SHP77 (cell line): ENCODE measurements around the gene LPAR3.
"Not testable (repeated sequence)": the region's sequence is repeated elsewhere in the genome, so short reads cannot be mapped to it uniquely, and the experiment has no call there.

Experiments used
- DNase-seq, 2 experiments: peaks; one replicate each; lab custom pipeline; 2025; lab: John Stamatoyannopoulos, UW

The LPAR3 gene

DNA sequence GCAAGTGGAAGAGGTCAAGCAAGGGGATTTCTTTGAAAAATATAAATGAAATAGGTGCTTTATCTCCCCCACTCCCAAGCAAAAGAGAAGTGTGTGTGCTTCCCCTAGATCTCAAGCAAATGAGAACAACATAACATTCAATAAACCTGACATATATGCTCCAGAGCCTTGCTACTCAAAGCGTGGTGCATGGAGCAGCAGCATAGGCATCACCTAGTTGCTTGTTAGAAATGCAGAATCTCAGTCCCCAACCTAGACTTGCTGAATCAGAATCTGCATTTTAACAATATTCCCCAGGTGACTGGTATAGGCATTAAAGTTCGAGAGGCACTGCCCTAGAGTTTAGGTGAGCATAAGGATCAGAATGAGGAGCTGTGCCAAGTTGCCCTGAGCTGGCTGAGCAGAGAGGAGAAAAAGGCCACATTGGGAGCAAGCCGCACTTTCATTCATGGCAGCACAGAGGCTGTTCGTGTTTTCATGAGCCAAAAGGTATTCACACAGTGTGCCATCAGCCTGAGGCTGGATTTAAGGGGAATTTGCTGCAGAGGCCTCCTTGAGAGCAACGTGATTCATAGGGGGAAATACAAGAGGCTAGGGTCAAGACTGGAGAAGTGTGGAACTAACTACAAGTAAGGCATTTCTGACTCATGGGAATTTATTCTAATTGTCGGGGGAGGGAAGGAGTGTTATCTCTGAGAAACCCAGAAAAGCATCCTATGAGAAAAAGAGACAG lies 14.3 kb upstream of the LPAR3 start:
- DNase-seq = no peak

DNA sequence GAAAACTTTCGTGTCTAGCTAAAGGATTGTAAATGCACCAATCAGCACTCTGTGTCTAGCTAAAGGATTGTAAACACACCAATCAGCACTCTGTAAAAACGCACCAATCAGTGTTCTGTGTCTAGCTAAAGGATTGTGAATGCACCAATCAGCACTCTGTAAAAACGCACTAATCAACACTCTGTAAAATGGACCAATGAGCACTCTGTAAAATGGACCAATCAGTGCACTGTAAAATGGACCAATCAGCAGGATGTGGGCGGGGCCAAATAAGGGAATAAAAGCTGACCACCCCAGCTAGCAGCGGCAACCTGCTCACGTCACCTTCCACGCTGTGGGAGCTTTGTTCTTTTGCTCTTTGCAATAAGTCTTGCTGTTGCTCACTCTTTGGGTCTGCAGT lies 9.7 kb upstream of the LPAR3 start:
- not testable (repeated sequence) for DNase-seq

DNA sequence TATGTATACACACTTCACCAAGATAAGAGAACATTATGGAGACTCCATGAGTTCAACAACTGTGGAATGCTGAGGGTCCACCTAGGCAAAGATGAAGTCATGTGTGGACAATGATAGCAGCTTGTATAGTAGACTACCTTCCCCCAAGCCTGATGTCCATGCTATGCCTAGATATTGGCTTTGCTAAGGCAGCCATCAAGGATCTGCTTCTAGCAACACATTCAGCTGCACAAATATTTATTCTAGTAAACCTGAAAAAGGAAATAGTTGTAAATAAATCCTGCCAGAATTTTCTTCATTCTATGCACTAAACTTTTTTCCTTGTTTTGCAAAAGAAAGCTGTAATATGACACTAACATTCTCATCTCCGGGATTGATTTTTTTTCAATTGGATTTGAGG lies 7.0 kb upstream of the LPAR3 start:
- DNase-seq = no peak

DNA sequence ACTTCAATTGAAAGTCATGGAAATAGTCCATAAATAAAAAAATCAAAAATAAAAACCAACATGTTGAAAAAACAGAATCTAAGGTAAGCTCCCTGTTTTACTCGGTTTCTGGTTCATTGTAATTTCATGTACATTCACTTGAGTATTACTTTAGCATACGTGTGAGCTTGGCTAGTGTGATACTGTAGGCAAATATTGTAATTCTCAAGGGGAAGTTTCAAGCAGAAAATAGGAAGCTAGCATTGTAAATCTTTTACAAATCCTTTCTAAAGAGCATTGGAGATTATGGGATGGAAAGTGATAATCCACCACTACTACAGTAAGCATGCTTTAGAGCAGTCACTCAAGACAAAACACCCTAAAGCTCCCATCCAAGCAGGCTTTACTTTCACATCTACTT lies 3.3 kb upstream of the LPAR3 start:
- DNase-seq = no peak

DNA sequence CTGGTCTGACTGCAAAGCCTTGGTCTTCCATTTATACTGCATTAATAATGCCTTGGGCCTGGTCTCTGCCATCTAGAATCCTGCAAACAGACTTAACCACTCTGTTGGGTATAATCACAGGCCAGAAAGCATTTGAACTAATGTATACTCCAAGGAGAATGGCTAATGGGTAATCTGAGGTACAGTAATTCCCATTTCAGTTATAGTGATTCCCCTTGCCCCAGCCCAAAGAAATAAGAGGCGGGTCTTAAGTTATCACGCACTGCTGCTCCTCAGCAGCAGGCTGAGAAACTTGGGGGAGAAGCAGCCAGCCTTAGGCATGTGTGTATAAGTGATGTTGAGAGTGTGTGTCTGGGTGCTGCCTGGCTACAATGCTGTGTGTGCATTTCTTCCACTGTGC lies 2.4 kb downstream of the LPAR3 start:
- DNase-seq = no peak

DNA sequence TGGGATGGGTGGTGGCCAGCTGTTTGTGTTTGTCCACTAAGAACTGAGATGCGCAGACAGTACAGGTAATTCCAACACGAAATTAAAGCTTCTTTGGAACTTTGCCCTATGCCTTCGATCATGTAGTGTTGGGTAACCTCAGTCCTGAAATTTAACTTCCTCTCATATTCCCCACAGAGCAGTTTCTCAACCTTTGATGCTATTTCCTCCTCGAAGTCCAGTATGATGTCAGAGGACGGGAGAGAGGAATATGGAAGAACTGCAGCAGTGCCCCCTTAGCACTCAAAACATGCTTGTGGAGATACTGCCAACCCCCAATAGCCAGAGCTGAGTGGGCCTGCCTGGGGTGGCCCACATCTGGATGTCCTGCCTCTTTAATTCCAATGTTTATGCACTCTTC lies 3.6 kb downstream of the LPAR3 start:
- no peak for DNase-seq

- DNase-seq = no peak
Observed at GRCh38 chr1:84888753-84889152, 4.3 kb downstream of the LPAR3 start.

DNA sequence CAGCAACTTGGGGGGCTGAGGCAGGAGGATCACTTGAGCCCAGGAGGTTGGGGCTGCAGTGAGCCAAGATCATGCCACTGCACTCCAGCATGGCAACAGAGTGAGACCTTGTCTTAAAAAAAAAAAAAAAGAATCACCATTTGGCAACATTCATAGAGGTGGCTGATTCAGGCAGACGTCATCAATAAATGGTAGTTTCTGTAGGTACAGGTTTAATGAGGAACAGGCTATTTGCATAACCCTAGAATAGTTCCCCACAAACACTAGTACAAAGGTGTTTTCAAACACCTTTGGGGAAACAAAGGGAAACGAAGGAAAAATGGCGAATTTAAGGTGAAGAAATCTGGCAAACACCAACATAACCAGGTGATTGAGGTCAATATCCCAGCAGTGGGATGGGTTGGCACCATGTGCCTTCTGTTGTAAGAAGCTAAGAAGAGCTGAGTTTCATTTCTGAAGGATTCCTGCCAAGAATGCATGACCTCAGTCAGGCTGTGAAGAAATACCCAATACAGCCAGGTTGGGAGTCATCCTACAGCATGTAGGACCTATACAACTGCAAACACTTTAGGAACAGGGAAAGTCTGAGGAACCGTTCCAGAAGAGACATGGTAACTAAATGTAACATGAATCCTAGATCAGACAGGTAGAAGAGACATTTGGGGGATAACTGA lies 5.6 kb downstream of the LPAR3 start:
- DNase-seq = no peak

- DNase-seq = no peak
Observed at GRCh38 chr1:84885469-84885868, 7.5 kb downstream of the LPAR3 start.

DNA sequence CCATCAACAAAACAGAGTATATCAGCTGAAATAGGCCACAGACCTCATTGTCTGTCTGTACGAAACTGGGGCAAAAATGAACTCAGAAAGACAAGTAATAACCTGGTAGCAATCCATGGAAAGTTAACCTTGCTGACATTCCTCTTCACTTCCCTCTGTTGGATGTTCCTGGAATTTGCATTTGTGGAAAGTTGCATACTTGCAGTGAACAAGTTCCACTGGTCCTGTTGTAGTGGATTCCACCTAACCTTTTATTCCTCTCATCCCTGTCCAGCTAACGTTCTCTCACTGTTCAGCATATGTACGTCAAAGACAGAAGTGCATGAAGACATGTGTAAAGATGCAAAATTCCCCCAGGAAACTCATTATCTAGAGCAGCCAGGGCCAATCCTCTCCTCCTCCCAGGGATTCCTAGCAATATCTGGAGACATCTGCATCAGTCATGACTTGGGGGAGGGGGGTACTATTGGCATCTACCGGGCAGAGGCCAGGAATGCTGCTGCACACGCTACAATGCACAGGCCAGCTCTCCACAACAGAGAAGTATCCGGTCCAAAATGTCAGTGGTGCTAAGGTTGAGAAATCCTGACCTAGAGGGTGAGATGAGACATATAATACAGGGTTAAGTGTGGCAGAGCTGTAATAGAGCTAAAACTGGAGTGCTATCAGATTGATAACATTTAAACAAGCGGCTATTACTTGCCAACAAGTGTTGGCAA lies 8.2 kb downstream of the LPAR3 start:
- no peak for DNase-seq

- DNase-seq = no peak
Observed at GRCh38 chr1:84883286-84883685, 9.7 kb downstream of the LPAR3 start.

- no peak for DNase-seq
Observed at GRCh38 chr1:84877592-84877991, 15.4 kb downstream of the LPAR3 start.

GRCh38 chr1:84876353-84876752 lies 16.7 kb downstream of the LPAR3 start:
- no peak for DNase-seq

- no peak for DNase-seq
Observed at GRCh38 chr1:84873366-84873765, 19.6 kb downstream of the LPAR3 start.

- no peak for DNase-seq
Observed at GRCh38 chr1:84872696-84873355, 20.2 kb downstream of the LPAR3 start.

DNA sequence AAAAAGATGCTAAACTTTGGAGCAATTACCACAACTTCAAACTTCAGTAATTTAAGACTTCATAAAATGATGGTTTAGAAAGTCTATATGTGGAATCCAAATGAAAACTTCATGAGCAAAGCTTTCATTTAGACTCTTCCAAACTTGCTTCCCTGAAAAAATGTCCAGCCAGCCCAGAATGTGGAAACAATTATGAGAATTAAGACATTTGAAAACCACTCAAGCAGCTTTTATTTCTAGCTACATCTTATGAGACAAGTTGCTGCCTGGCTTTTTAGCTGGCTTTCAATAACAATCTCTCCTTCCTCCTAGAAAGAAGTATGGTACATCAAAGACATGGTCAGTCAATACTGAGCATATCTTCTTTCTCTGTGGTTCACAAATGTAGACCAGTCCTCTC lies 21.8 kb downstream of the LPAR3 start:
- no peak for DNase-seq

DNA sequence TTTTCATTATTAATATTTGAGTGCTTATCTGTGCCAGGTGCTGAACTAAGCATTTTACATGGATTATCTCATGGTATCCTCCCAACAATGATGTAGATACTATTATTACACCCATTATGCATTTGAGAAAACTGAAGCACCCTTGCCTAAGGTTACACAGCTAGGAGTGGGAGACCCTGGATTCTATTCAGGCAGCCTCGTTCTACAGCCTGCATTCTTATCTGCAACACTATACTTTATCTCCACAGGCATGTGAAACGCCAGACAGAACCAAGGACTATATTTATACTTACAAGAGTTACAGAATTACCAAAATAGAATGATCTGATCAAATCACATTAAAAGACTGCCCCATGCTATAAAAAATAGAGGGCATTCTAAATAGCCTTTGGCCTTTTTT lies 22.4 kb downstream of the LPAR3 start:
- DNase-seq = no peak

DNA sequence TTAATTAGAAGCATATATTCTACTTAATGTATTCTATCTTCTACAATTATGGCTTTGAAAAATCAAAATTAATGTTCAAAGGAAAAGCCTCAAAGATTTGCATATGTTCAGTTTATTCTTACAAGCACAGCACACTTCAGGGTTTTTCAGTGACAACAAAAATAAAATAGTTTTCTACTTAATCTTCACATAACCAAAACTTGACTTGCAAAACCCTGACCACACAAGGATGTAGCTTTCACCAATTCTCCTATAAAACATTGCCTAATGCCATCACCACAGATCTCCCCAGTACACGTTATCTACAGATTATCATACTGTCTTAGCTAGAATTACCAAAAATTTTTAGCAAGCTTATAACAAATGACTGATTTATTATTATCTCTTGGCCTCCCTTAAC lies 23.3 kb downstream of the LPAR3 start:
- no peak for DNase-seq

DNA sequence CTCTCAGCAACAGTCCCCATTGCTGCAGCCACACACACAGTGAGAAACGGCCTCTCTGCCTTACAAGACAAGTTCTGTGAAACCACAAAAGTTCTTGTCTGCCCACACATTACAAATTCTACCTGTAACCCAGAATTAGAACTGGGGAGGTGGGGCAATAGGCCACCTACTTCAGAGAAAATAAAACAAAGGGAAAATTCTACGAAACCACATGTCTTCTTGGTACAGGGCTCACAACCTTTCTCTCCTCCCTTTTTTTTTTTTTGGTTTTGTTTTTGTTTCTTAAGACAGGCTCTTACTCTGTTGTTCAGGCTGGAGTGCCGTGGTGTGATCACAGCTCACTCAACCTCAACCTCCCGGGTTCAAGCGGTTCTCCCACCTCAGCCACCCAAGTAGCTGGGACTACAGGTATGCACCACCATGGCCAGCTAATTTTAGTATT lies 30.2 kb downstream of the LPAR3 start:
- DNase-seq = no peak

- DNase-seq = no peak
Observed at GRCh38 chr1:84861988-84862644, 30.9 kb downstream of the LPAR3 start.

DNA sequence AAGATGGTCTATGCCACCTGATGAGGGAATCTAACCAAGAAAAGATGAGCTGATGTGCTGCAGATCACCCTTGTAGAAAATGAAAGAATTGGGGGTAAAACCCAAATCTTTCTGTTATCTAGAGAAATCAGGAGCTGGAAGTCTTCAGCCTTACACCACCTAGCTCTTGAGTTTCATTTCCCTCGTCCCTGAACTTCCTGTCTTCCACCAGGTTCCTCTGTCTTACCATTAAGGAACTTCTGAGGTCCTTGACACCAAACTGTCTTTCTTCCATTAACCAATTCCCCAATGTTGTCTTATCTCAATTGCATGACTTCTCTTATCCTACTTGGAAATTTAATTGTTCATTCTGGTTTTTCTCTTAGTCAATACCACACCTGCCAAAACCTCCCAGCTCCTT lies 31.5 kb downstream of the LPAR3 start:
- no peak for DNase-seq

GRCh38 chr1:84859866-84860265 lies 33.1 kb downstream of the LPAR3 start:
- no peak for DNase-seq
